NB4 (cell line): ENCODE results near the gene PACSIN3.

ENCODE experiments used
- CTCF ChIP-seq: IDR thresholded peaks from one replicate; pipeline ENCODE4 v1.5.1; 2012; ENCODE audit warnings: low read depth, low read length
- MYC ChIP-seq: IDR thresholded peaks from 2 replicates; pipeline ENCODE4 v1.6.1; 2011; ENCODE audit warnings: low read depth, low read length

- TF ChIP-seq CTCF (no peak), MYC (no peak)
Measured at GRCh38 chr11:47137476-47137875, 48.8 kb downstream of the PACSIN3 start.
